Activated T-cell treated with anti-CD3 and anti-CD28 coated beads, Interleukin-2, amount 50 U/mL, for 24 hours (primary cell): ENCODE measurements around the gene ALLC.

ENCODE experiments used
- DNase-seq: peaks from one replicate; pipeline ENCODE4 v3.0.0-alpha.2; 2020
- H3K27ac Mint-ChIP-seq: 2 replicates; pipeline ENCODE4 v1.8.0; 2020; ENCODE audit warnings: mild to moderate bottlenecking, mixed read lengths
- H3K27me3 Mint-ChIP-seq: 2 replicates; pipeline ENCODE4 v1.8.0; 2020; ENCODE audit warnings: mixed read lengths
- H3K36me3 Mint-ChIP-seq: 2 replicates; pipeline ENCODE4 v1.8.0; 2020; ENCODE audit warnings: low read depth, mixed read lengths
- H3K4me1 Mint-ChIP-seq: 2 replicates; pipeline ENCODE4 v1.8.0; 2020; ENCODE audit warnings: low read depth, mixed read lengths
- H3K4me3 Mint-ChIP-seq: 2 replicates; pipeline ENCODE4 v1.8.0; 2020; ENCODE audit warnings: mild to moderate bottlenecking, moderate library complexity, mixed read lengths
- H3K9me3 Mint-ChIP-seq: 2 replicates; pipeline ENCODE4 v1.8.0; 2020; ENCODE audit warnings: mixed read lengths

ALLC gene

GRCh38 chr2:3712831-3713503, 55.0 kb downstream of the ALLC start:
- no peaks in the 10 kb centered on the region for H3K4me1 Mint-ChIP-seq
- no peaks in the 10 kb centered on the region for H3K36me3 Mint-ChIP-seq
- no peaks in the 10 kb centered on the region for H3K9me3 Mint-ChIP-seq
- no peak overlapping the region for H3K4me3 Mint-ChIP-seq
- no peak overlapping the region for H3K27ac Mint-ChIP-seq
- no peak for DNase-seq
- H3K27me3 Mint-ChIP-seq: peaks cover 15% of the 10 kb centered on the region

- no peaks in the 10 kb centered on the region for H3K4me1 Mint-ChIP-seq
- H3K27me3 Mint-ChIP-seq: peaks cover 3% of the 10 kb centered on the region
- no peak overlapping the region for H3K27ac Mint-ChIP-seq
- no peaks in the 10 kb centered on the region for H3K36me3 Mint-ChIP-seq
- peaks cover 11% of the 10 kb centered on the region for H3K9me3 Mint-ChIP-seq
- no peak overlapping the region for H3K4me3 Mint-ChIP-seq
- no peak for DNase-seq
Measured at GRCh38 chr2:3718679-3719078, 60.7 kb downstream of the ALLC start.

GRCh38 chr2:3725002-3725401, 67.0 kb downstream of the ALLC start:
- H3K36me3 Mint-ChIP-seq: no peaks in the 10 kb centered on the region
- no peak overlapping the region for H3K27ac Mint-ChIP-seq
- H3K9me3 Mint-ChIP-seq: peaks cover 11% of the 10 kb centered on the region
- peaks cover 20% of the 10 kb centered on the region for H3K27me3 Mint-ChIP-seq
- H3K4me1 Mint-ChIP-seq: peaks cover 2% of the 10 kb centered on the region
- no peak overlapping the region for H3K4me3 Mint-ChIP-seq
- no peak for DNase-seq

GRCh38 chr2:3725458-3726250, 67.7 kb downstream of the ALLC start:
- Mint-ChIP-seq H3K27ac (no peak overlapping the region), H3K4me1 (peaks cover 2% of the 10 kb centered on the region), H3K4me3 (no peak overlapping the region), H3K9me3 (peaks cover 6% of the 10 kb centered on the region), H3K36me3 (no peaks in the 10 kb centered on the region), H3K27me3 (peaks cover 20% of the 10 kb centered on the region)
- no peak for DNase-seq

GRCh38 chr2:3726511-3726910, 68.5 kb downstream of the ALLC start:
- H3K9me3 Mint-ChIP-seq: no peaks in the 10 kb centered on the region
- H3K4me3 Mint-ChIP-seq: no peak overlapping the region
- peaks cover 17% of the 10 kb centered on the region for H3K27me3 Mint-ChIP-seq
- H3K27ac Mint-ChIP-seq: no peak overlapping the region
- H3K36me3 Mint-ChIP-seq: no peaks in the 10 kb centered on the region
- DNase-seq: no peak
- H3K4me1 Mint-ChIP-seq: peaks cover 2% of the 10 kb centered on the region

GRCh38 chr2:3727397-3728045, 69.5 kb downstream of the ALLC start:
- H3K4me3 Mint-ChIP-seq: no peak overlapping the region
- no peak for DNase-seq
- peaks cover 2% of the 10 kb centered on the region for H3K4me1 Mint-ChIP-seq
- peaks cover 17% of the 10 kb centered on the region for H3K27me3 Mint-ChIP-seq
- no peaks in the 10 kb centered on the region for H3K36me3 Mint-ChIP-seq
- H3K9me3 Mint-ChIP-seq: no peaks in the 10 kb centered on the region
- H3K27ac Mint-ChIP-seq: no peak overlapping the region

GRCh38 chr2:3728104-3729054, 70.4 kb downstream of the ALLC start:
- H3K27ac Mint-ChIP-seq: no peak overlapping the region
- H3K4me3 Mint-ChIP-seq: no peak overlapping the region
- peaks cover 17% of the 10 kb centered on the region for H3K27me3 Mint-ChIP-seq
- peaks cover 2% of the 10 kb centered on the region for H3K4me1 Mint-ChIP-seq
- no peaks in the 10 kb centered on the region for H3K9me3 Mint-ChIP-seq
- no peak for DNase-seq
- H3K36me3 Mint-ChIP-seq: no peaks in the 10 kb centered on the region

- peaks cover 17% of the 10 kb centered on the region for H3K27me3 Mint-ChIP-seq
- no peaks in the 10 kb centered on the region for H3K36me3 Mint-ChIP-seq
- no peak overlapping the region for H3K4me3 Mint-ChIP-seq
- no peak overlapping the region for H3K27ac Mint-ChIP-seq
- peaks cover 2% of the 10 kb centered on the region for H3K4me1 Mint-ChIP-seq
- DNase-seq: no peak
- H3K9me3 Mint-ChIP-seq: no peaks in the 10 kb centered on the region
Measured at GRCh38 chr2:3729055-3729448, 71.1 kb downstream of the ALLC start.

GRCh38 chr2:3729786-3730185, 71.8 kb downstream of the ALLC start:
- Mint-ChIP-seq H3K9me3 (no peaks in the 10 kb centered on the region), H3K27me3 (peaks cover 14% of the 10 kb centered on the region), H3K4me1 (peaks cover 2% of the 10 kb centered on the region), H3K4me3 (no peak overlapping the region), H3K27ac (no peak overlapping the region), H3K36me3 (no peaks in the 10 kb centered on the region)
- no peak for DNase-seq

GRCh38 chr2:3730646-3731045, 72.6 kb downstream of the ALLC start:
- no peak for DNase-seq
- H3K27me3 Mint-ChIP-seq: peaks cover 10% of the 10 kb centered on the region
- no peaks in the 10 kb centered on the region for H3K36me3 Mint-ChIP-seq
- H3K9me3 Mint-ChIP-seq: no peaks in the 10 kb centered on the region
- peaks cover 2% of the 10 kb centered on the region for H3K4me1 Mint-ChIP-seq
- H3K4me3 Mint-ChIP-seq: no peak overlapping the region
- H3K27ac Mint-ChIP-seq: no peak overlapping the region

GRCh38 chr2:3731829-3732228, 73.8 kb downstream of the ALLC start:
- Mint-ChIP-seq H3K27me3 (peaks cover 15% of the 10 kb centered on the region), H3K4me1 (peaks cover 2% of the 10 kb centered on the region), H3K4me3 (no peak overlapping the region), H3K27ac (no peak overlapping the region), H3K9me3 (no peaks in the 10 kb centered on the region), H3K36me3 (no peaks in the 10 kb centered on the region)
- DNase-seq: no peak

GRCh38 chr2:3736112-3736511, 78.1 kb downstream of the ALLC start:
- Mint-ChIP-seq H3K27ac (no peak overlapping the region), H3K9me3 (no peaks in the 10 kb centered on the region), H3K4me1 (no peaks in the 10 kb centered on the region), H3K36me3 (no peaks in the 10 kb centered on the region), H3K4me3 (no peak overlapping the region), H3K27me3 (peaks cover 11% of the 10 kb centered on the region)
- DNase-seq: no peak

GRCh38 chr2:3737128-3737527, 79.1 kb downstream of the ALLC start:
- Mint-ChIP-seq H3K27ac (no peak overlapping the region), H3K4me3 (no peak overlapping the region), H3K36me3 (no peaks in the 10 kb centered on the region), H3K9me3 (no peaks in the 10 kb centered on the region), H3K4me1 (no peaks in the 10 kb centered on the region), H3K27me3 (peaks cover 11% of the 10 kb centered on the region)
- no peak for DNase-seq

- H3K27me3 Mint-ChIP-seq: peaks cover 11% of the 10 kb centered on the region
- H3K4me3 Mint-ChIP-seq: no peak overlapping the region
- H3K9me3 Mint-ChIP-seq: no peaks in the 10 kb centered on the region
- H3K36me3 Mint-ChIP-seq: no peaks in the 10 kb centered on the region
- no peak for DNase-seq
- no peak overlapping the region for H3K27ac Mint-ChIP-seq
- H3K4me1 Mint-ChIP-seq: no peaks in the 10 kb centered on the region
Measured at GRCh38 chr2:3738454-3738853, 80.5 kb downstream of the ALLC start.
